ENCODE measurements around the gene IL34. TPM values are rescaled to one million over a fixed set of nuclear protein-coding genes. Genes with fewer than 3 reads are reported as not detected.

IL34 gene
- polyA plus RNA-seq, 1 donor = 16.9 TPM

DNA sequence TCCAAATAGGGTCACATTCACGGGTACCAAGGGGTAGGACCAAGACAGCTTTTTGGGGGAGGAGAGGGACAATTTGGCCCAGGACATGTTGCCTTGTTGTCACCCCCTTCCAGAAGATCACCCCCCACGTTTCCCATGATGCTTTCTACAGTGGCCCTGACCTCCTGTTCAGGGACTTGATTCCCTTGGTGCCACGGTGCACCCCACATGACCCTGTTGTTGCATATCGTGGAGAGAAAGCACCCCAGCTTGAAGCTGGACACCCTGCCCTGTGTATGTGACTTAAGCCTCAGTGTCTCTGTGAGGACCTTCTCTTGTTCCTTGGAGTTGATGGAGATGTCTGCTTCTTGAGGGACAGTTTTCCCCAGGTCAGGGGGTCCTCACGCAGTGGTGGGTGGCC lies 12.6 kb downstream of the IL34 start:
- WGBS (ENCODE audit: insufficient coverage, low lambda C conversion rate) = no CpG with 5 or more reads among the region's 5 CpGs
- Histone ChIP-seq H3K9me3 (ENCODE audit: control insufficient read depth, low read depth, low read length) (no peaks in the 10 kb centered on the region), H3K4me1 (ENCODE audit: control insufficient read depth, insufficient read depth, low read length) (no peaks in the 10 kb centered on the region), H3K36me3 (ENCODE audit: control insufficient read depth, insufficient read depth, low read length) (peaks cover 34% of the 10 kb centered on the region), H3K27me3 (ENCODE audit: control insufficient read depth, insufficient read depth, low read length) (no peaks in the 10 kb centered on the region), H3K27ac (ENCODE audit: low read length) (no peak overlapping the region), H3K4me3 (ENCODE audit: low read length) (no peak overlapping the region)
- no peak for DNase-seq

DNA sequence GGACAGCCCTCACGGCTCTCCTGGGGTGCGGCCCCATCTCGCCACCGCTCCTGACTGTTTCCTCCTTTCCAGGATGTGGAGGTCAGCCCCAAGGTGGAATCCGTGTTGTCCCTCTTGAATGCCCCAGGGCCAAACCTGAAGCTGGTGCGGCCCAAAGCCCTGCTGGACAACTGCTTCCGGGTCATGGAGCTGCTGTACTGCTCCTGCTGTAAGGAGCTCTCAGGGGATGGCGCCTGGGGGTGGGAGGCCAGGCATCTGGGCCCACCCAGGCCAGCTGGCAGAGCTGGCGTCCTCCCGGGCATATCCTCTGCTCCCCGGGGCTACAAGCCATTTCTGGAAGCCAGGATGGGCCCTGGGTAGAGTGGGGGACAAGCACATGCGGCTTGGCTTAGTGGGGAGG lies 13.2 kb downstream of the IL34 start:
- DNase-seq = no peak

DNA sequence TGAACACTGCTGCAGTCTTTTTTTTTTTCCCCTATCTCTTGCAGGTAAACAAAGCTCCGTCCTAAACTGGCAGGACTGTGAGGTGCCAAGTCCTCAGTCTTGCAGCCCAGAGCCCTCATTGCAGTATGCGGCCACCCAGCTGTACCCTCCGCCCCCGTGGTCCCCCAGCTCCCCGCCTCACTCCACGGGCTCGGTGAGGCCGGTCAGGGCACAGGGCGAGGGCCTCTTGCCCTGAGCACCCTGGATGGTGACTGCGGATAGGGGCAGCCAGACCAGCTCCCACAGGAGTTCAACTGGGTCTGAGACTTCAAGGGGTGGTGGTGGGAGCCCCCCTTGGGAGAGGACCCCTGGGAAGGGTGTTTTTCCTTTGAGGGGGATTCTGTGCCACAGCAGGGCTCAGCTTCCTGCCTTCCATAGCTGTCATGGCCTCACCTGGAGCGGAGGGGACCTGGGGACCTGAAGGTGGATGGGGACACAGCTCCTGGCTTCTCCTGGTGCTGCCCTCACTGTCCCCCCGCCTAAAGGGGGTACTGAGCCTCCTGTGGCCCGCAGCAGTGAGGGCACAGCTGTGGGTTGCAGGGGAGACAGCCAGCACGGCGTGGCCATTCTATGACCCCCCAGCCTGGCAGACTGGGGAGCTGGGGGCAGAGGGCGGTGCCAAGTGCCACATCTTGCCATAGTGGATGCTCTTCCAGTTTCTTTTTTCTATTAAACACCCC lies 13.8 kb downstream of the IL34 start:
- WGBS (ENCODE audit: insufficient coverage, low lambda C conversion rate) = no CpG with 5 or more reads among the region's 16 CpGs

More for the DNA sequence above, 13.2 kb downstream of the IL34 start:
- peaks cover 39% of the 10 kb centered on the region for H3K36me3 ChIP-seq (ENCODE audit: control insufficient read depth, insufficient read depth, low read length)
- no peak overlapping the region for H3K27ac ChIP-seq (ENCODE audit: low read length)
- no peak overlapping the region for H3K4me3 ChIP-seq (ENCODE audit: low read length)
- no peaks in the 10 kb centered on the region for H3K9me3 ChIP-seq (ENCODE audit: control insufficient read depth, low read depth, low read length)
- no CpG with 5 or more reads among the region's 12 CpGs for WGBS (ENCODE audit: insufficient coverage, low lambda C conversion rate)
- H3K27me3 ChIP-seq (ENCODE audit: control insufficient read depth, insufficient read depth, low read length) = no peaks in the 10 kb centered on the region
- H3K4me1 ChIP-seq (ENCODE audit: control insufficient read depth, insufficient read depth, low read length) = no peaks in the 10 kb centered on the region

DNA sequence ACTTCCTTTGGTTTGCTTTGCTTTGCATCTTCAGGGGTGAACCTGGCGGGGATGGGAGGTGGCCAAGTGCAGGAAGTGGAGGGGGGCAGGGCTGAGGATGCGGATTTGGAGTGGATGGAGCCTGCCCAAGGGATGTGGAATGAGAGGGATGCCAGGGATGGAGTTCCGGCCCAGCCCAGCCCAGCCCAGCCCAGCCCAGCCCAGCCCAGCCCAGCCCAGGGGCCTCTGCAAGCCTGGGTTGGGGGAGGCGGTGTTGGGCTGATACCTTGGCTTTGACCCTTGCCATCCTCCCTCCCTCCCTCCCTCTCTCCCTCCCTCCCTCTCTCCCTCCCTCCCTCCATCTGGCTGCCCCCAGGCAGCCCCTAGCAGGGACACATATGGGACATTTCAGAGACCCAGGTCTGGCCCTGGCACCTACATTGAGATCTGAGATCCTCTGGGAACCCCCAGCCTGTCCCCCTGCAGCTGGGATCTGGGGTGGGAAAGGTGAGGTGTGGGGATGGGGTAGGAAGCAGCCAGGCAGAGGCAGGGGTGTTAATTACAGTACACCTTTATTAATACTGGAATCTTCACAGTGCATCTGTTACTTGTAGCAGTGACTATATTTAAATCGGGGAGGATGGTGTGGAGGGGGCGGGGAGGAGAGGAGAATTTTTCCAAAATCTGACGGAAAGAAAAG lies 14.5 kb downstream of the IL34 start:
- no peak for DNase-seq
- Histone ChIP-seq H3K9me3 (ENCODE audit: control insufficient read depth, low read depth, low read length) (no peaks in the 10 kb centered on the region), H3K4me3 (ENCODE audit: low read length) (no peak overlapping the region), H3K4me1 (ENCODE audit: control insufficient read depth, insufficient read depth, low read length) (no peaks in the 10 kb centered on the region), H3K27ac (ENCODE audit: low read length) (no peak overlapping the region), H3K36me3 (ENCODE audit: control insufficient read depth, insufficient read depth, low read length) (peaks cover 51% of the 10 kb centered on the region), H3K27me3 (ENCODE audit: control insufficient read depth, insufficient read depth, low read length) (no peaks in the 10 kb centered on the region)
- WGBS (ENCODE audit: insufficient coverage, low lambda C conversion rate) = 61% methylated on average over 2 of the region's 7 CpGs

More for the DNA sequence above, 13.8 kb downstream of the IL34 start:
- no peak for DNase-seq
- H3K36me3 ChIP-seq (ENCODE audit: control insufficient read depth, insufficient read depth, low read length) = peaks cover 44% of the 10 kb centered on the region
- H3K9me3 ChIP-seq (ENCODE audit: control insufficient read depth, low read depth, low read length) = no peaks in the 10 kb centered on the region
- no peak overlapping the region for H3K27ac ChIP-seq (ENCODE audit: low read length)
- H3K27me3 ChIP-seq (ENCODE audit: control insufficient read depth, insufficient read depth, low read length) = no peaks in the 10 kb centered on the region
- no peak overlapping the region for H3K4me3 ChIP-seq (ENCODE audit: low read length)
- no peaks in the 10 kb centered on the region for H3K4me1 ChIP-seq (ENCODE audit: control insufficient read depth, insufficient read depth, low read length)

DNA sequence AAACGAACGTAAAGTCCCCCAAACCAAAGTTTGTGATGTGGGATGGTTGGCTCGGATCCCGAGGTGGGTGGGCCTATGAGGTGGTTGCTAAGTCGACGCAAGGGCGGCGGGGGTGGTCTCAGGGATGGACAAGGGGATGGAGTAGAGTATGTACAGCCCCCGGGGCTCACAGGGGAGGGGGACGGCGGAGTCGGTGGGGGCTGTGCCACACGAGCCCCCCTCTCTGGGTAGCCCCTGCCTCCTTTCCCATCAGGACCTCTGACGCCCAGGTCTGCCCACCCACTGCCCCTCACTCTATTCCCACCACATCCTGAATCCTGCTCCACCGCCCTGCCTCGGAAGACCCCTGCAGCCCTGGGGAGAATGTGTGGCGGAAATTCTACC lies 15.2 kb downstream of the IL34 start:
- Histone ChIP-seq H3K9me3 (ENCODE audit: control insufficient read depth, low read depth, low read length) (no peaks in the 10 kb centered on the region), H3K4me1 (ENCODE audit: control insufficient read depth, insufficient read depth, low read length) (no peaks in the 10 kb centered on the region), H3K36me3 (ENCODE audit: control insufficient read depth, insufficient read depth, low read length) (peaks cover 52% of the 10 kb centered on the region), H3K27me3 (ENCODE audit: control insufficient read depth, insufficient read depth, low read length) (no peaks in the 10 kb centered on the region), H3K27ac (ENCODE audit: low read length) (no peak overlapping the region), H3K4me3 (ENCODE audit: low read length) (no peak overlapping the region)
- 82% methylated on average over 2 of the region's 17 CpGs for WGBS (ENCODE audit: insufficient coverage, low lambda C conversion rate)
- no peak for DNase-seq

DNA sequence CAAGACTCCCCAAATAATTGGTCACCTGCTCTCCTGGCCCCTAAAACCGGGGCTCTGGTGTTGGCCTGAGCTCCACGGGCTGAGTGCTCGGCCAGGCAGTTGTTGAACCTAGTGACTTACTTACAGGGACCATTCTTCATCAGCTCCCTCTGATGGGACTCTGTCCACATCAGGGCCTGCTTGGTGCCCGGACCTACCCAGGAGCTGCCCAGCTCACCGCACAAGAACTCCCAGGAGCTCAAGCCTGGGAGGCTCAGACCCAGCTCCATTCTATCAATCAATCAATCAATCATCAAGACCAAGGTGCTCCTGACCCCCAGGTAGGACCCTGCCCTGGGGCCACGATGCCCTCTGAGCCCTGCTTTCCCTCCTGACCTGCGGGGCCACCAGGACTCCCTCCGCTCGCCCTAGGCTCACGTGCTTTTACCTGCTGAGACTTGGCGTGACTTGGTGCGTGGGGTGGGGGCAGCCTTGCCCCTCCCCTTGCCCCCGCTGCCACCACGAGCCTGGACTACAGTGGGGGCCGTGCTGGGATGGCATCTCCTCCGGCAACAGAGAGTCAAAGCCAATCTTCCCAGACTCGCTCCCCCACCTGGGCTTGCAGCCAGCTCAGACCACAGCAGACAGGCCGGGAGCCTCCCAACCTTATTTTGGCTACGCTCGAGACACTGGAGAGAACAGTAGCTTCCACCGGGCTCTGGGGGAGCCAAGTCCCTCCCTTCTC lies 15.7 kb downstream of the IL34 start:
- Histone ChIP-seq H3K36me3 (ENCODE audit: control insufficient read depth, insufficient read depth, low read length) (peaks cover 56% of the 10 kb centered on the region), H3K27ac (ENCODE audit: low read length) (no peak overlapping the region), H3K4me1 (ENCODE audit: control insufficient read depth, insufficient read depth, low read length) (no peaks in the 10 kb centered on the region), H3K9me3 (ENCODE audit: control insufficient read depth, low read depth, low read length) (no peaks in the 10 kb centered on the region), H3K27me3 (ENCODE audit: control insufficient read depth, insufficient read depth, low read length) (no peaks in the 10 kb centered on the region), H3K4me3 (ENCODE audit: low read length) (no peak overlapping the region)
- no CpG with 5 or more reads among the region's 21 CpGs for WGBS (ENCODE audit: insufficient coverage, low lambda C conversion rate)
- no peak for DNase-seq

DNA sequence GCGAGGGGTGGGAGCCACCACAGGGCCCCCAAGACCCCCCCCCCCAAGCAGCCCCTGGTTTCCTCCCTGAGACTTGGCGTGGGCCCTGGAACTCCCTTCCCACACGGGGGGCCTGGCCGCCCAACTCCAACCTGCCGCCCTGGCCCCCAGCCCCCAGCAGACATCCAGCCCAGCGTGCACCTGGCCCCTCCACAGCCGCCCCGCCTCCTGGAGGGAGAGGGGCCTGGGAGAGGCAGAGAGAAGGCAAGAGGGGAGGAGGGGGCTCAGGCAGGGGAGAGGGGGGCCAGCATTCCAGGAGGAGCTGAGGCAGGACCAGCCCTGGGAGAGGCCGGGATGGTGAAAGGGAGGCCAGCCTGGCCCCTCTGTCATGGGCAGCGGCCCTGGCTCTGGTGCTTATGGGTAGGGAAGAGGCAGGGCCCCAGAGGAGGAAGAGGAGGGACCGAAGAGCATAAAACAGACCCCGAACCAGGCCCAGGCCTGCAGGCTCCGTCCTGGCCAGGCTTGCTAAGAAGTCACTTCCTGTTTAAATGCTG lies 16.7 kb downstream of the IL34 start:
- WGBS (ENCODE audit: insufficient coverage, low lambda C conversion rate) = 60% methylated on average over 1 of the region's 13 CpGs
- Histone ChIP-seq H3K27ac (ENCODE audit: low read length) (no peak overlapping the region), H3K36me3 (ENCODE audit: control insufficient read depth, insufficient read depth, low read length) (peaks cover 55% of the 10 kb centered on the region), H3K27me3 (ENCODE audit: control insufficient read depth, insufficient read depth, low read length) (no peaks in the 10 kb centered on the region), H3K4me3 (ENCODE audit: low read length) (no peak overlapping the region), H3K4me1 (ENCODE audit: control insufficient read depth, insufficient read depth, low read length) (no peaks in the 10 kb centered on the region), H3K9me3 (ENCODE audit: control insufficient read depth, low read depth, low read length) (no peaks in the 10 kb centered on the region)
- no peak for DNase-seq

DNA sequence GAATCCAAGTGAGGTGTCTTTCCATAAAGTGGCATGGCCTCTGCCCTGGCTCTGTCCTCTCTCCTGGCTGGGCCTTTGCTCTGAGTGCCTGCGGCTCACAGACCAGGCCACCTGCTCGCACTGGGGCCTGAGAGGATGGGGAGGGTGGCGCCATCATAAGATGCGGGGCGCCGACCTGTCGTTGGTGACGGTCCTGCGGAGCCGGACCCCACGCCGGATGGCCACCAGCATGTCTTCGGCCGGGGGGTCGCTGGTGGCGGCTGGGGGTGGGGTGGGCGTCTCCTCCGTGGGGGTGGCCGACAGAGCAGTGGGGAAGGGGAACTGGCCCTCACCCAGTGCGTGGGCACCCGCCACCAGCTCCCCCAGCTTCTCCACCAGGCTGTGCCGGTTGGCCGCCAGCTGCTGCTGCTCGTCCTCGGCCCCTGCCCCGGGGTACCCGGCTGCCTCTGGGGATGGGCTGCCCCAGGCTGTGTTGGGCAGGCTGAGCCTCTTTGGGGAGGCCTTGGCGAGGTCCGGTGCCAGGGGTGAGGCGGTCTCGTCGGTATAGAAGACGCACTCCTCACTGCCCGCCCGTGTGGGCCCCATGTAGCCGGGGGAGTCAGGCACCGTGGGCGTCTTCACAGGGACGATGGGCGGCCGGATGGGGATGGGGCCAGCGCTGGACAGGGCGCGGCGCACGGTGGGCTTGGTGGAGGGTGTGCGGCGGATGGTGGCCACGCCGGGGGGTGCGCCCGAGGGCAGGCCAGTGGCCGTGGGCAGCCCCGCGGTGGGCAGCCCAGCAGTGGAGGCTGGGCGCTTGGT lies 17.4 kb downstream of the IL34 start:
- no peak overlapping the region for H3K4me3 ChIP-seq (ENCODE audit: low read length)
- no peak overlapping the region for H3K27ac ChIP-seq (ENCODE audit: low read length)
- H3K36me3 ChIP-seq (ENCODE audit: control insufficient read depth, insufficient read depth, low read length) = peaks cover 57% of the 10 kb centered on the region
- no peak for DNase-seq
- no peaks in the 10 kb centered on the region for H3K4me1 ChIP-seq (ENCODE audit: control insufficient read depth, insufficient read depth, low read length)
- H3K9me3 ChIP-seq (ENCODE audit: control insufficient read depth, low read depth, low read length) = no peaks in the 10 kb centered on the region
- H3K27me3 ChIP-seq (ENCODE audit: control insufficient read depth, insufficient read depth, low read length) = no peaks in the 10 kb centered on the region
- no CpG with 5 or more reads among the region's 56 CpGs for WGBS (ENCODE audit: insufficient coverage, low lambda C conversion rate)

DNA sequence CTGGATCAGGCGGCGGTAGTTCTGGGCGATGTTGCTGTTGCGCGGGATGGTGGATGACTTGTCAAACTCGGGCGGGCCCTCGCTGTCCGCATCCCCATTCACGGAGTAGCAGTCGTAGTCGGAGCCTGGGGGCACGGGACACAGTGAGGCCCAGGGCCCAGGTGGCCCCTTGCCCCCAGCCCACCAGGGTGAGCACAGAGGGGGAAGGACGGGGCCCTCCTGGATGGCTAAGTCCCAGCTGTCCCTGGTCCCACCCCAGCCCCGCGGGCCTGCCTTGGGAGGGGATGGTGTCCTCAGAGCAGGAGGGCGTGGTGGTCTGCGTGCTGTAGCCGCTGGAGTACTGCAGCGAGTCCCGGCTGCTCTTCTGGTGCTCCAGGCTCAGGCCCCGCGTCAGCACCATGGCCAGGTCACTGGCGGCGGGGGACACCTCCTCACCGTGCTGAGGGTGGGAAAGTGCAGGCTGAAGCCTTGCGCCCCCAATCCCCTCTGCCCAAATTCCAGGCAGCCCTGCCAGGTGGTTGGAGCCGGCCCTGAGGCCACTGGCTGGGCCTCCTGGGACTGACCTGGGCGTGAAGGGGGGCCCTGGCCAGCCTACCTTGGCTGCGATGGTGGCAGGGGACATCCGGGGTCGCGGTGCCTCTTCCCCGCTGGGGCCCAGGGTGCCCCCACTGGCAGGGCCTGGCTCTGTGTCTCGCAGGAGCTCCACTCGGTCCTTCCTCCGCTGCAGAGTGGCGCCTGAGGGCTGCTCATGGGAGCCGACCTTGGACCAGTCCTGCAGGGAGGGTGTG lies 18.2 kb downstream of the IL34 start:
- H3K36me3 ChIP-seq (ENCODE audit: control insufficient read depth, insufficient read depth, low read length) = peaks cover 57% of the 10 kb centered on the region
- H3K9me3 ChIP-seq (ENCODE audit: control insufficient read depth, low read depth, low read length) = no peaks in the 10 kb centered on the region
- no peaks in the 10 kb centered on the region for H3K27me3 ChIP-seq (ENCODE audit: control insufficient read depth, insufficient read depth, low read length)
- WGBS (ENCODE audit: insufficient coverage, low lambda C conversion rate) = no CpG with 5 or more reads among the region's 39 CpGs
- no peak overlapping the region for H3K27ac ChIP-seq (ENCODE audit: low read length)
- no peaks in the 10 kb centered on the region for H3K4me1 ChIP-seq (ENCODE audit: control insufficient read depth, insufficient read depth, low read length)
- no peak overlapping the region for H3K4me3 ChIP-seq (ENCODE audit: low read length)
- no peak for DNase-seq
